ENCODE results near the gene NACA2. TPM values are rescaled to one million over a fixed set of nuclear protein-coding genes. Genes with fewer than 3 reads are reported as not detected.
"Not testable (repeated sequence)": the region's sequence is repeated elsewhere in the genome, so short reads cannot be mapped to it uniquely, and the experiment has no call there.

Gene NACA2
- total and polyA plus RNA-seq, 5 experiments from 2014 or later: not detected

GRCh38 chr17:61569525-61569924, 21.5 kb downstream of the NACA2 start:
- H3K27ac Mint-ChIP-seq, DNase-seq, ATAC-seq, POLR2A ChIA-PET, H3K4me1 Mint-ChIP-seq, H3K4me3 Mint-ChIP-seq: not testable (repeated sequence)
- peaks cover 0 to 14% (median 0%) of the 10 kb centered on the region in 3 donors for H3K36me3 Mint-ChIP-seq
- peaks cover 0 to 30% (median 4%) of the 10 kb centered on the region in 9 donors for H3K9me3 Mint-ChIP-seq
- H3K27me3 Mint-ChIP-seq: peaks cover 0 to 18% (median 3%) of the 10 kb centered on the region in 5 donors

DNA sequence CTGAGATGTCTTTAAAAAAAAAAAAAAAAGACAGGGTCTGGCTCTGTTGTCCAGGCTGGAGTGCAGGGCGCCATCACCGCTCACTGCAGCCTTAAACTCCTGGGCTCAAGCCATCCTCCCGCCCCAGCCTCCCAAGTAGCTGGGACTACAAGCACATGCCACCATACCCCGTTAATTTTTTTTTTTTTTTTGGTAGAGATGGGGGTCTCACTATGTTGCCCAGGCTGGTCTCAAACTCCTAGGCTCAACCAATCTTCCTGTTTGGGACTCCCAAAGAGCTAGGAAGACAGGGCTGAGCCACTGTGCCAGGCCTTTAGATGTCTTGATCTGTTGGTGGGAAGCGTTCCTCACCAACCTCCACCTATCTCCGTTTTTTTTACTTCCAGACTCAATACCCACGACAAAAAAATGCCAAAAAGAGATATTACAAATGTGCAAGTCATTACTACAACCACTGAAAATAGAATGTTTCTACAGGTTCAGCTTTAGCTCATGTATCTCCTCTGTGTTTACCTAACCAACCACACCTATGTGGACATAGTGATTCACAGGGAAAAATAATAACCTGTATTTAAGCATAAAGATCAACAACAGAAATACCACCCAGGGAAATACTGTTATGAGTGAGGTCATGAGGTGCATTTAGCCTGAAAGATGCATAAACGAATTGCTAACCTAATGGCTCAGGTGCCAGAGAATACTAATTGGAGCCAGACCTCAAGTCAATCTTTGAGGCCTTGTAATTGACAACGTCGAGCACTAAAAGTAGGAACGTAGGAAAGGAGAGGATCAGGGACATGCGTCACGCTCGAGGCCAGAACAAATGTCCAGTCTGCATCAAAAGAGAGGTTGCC, 22.6 kb downstream of the NACA2 start:
- no peak for ATAC-seq
- Mint-ChIP-seq H3K27me3 (peaks cover 0 to 15% (median 3%) of the 10 kb centered on the region in 5 donors), H3K36me3 (peaks cover 0 to 14% (median 0%) of the 10 kb centered on the region in 3 donors), H3K4me3 (no peak overlapping the region), H3K9me3 (peaks cover 0 to 30% (median 4%) of the 10 kb centered on the region in 9 donors), H3K27ac (no peak overlapping the region), H3K4me1 (peaks cover 0 to 2% (median 0%) of the 10 kb centered on the region in 4 donors)
- POLR2A ChIA-PET: no interaction called here
- no peak for DNase-seq

DNA sequence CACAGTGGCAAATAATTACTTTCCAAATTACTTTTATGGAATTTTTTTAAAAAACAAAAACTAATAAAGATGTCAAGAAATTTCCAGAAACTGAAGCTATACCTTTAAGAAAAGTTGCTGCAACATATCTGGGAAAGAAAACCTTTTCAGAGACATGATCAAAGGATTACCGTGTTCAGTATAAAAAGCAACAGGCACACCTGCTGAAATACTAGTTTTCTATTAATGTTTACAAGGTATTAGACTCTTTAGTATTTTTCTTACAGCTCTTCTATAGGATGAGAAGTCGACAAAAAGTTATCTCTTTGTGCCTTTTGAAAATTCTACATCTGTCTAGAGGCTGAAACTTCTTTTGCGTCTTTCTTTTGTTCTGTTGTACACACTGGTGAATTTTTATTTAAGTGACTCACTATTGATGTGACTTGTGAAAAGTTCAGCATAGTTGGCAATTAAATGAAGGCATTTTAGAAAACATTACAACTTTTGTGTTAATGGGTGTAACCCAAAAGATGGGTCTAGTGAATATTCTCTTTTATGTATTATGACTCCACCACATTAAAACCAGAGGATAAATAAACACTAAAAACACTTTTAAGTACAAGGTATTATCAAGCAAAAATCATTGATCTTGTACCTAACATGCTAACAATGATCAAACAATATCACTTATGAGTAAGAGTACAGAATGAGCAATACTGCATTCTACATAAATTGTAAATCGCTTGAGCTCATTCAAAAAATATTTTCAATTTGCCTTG, 23.8 kb downstream of the NACA2 start:
- POLR2A ChIA-PET: no interaction called here
- Mint-ChIP-seq H3K9me3 (peaks cover 0 to 30% (median 4%) of the 10 kb centered on the region in 9 donors), H3K4me3 (no peak overlapping the region), H3K4me1 (peaks cover 0 to 2% (median 0%) of the 10 kb centered on the region in 4 donors), H3K27me3 (peaks cover 0 to 14% (median 3%) of the 10 kb centered on the region in 5 donors), H3K27ac (no peak overlapping the region), H3K36me3 (peaks cover 0 to 14% (median 0%) of the 10 kb centered on the region in 3 donors)
- DNase-seq: no peak
- ATAC-seq: no peak

GRCh38 chr17:61566448-61566847, 24.6 kb downstream of the NACA2 start:
- DNase-seq, POLR2A ChIA-PET, H3K4me1 Mint-ChIP-seq, H3K36me3 Mint-ChIP-seq, ATAC-seq, H3K27ac Mint-ChIP-seq, H3K27me3 Mint-ChIP-seq, H3K4me3 Mint-ChIP-seq: not testable (repeated sequence)
- H3K9me3 Mint-ChIP-seq: peaks cover 0 to 25% (median 3%) of the 10 kb centered on the region in 9 donors

- H3K4me1 Mint-ChIP-seq, POLR2A ChIA-PET, H3K4me3 Mint-ChIP-seq, DNase-seq, H3K27me3 Mint-ChIP-seq, ATAC-seq, H3K27ac Mint-ChIP-seq, H3K36me3 Mint-ChIP-seq: not testable (repeated sequence)
- H3K9me3 Mint-ChIP-seq: peaks cover 0 to 19% (median 1%) of the 10 kb centered on the region in 9 donors
Measured at GRCh38 chr17:61565850-61566249, 25.2 kb downstream of the NACA2 start.

GRCh38 chr17:61565213-61565612, 25.8 kb downstream of the NACA2 start:
- Mint-ChIP-seq H3K9me3 (peaks cover 0 to 13% (median 0%) of the 10 kb centered on the region in 9 donors), H3K4me1 (peaks cover 0 to 2% (median 0%) of the 10 kb centered on the region in 4 donors), H3K36me3 (peaks cover 0 to 5% (median 0%) of the 10 kb centered on the region in 3 donors), H3K27ac (no peak overlapping the region), H3K27me3 (peaks cover 4 to 11% (median 5%) of the 10 kb centered on the region in 5 donors), H3K4me3 (no peak overlapping the region)
- ATAC-seq (no peak), DNase-seq (no peak)
- POLR2A ChIA-PET: no interaction called here

- Mint-ChIP-seq H3K36me3 (peaks cover 0 to 5% (median 0%) of the 10 kb centered on the region in 3 donors), H3K4me3 (no peak overlapping the region), H3K27ac (no peak overlapping the region), H3K9me3 (no peaks in the 10 kb centered on the region), H3K4me1 (peaks cover 0 to 2% (median 0%) of the 10 kb centered on the region in 4 donors), H3K27me3 (peaks cover 8 to 27% (median 23%) of the 10 kb centered on the region in 5 donors)
- POLR2A ChIA-PET: no interaction called here
- DNase-seq (no peak), ATAC-seq (no peak)
Measured at GRCh38 chr17:61562287-61562686, 28.7 kb downstream of the NACA2 start.

DNA sequence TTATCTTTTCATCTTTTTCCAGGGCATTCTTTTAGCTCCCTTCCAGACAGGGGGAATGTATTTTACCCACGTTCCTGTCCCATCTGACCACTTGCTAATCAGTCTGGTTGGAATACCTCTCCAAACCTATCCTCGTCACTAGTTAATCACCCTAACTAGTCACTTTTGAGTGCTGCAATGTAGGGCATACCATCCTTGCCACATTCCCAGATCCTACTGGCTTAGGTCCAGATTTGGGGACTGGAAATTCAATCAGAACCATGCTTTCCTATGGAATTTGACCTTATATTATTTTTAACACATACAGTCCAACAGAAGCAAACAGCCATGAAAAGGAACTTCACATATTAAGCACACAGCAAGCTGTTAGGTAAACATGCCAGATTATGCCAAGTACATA, 29.7 kb downstream of the NACA2 start:
- H3K4me3 Mint-ChIP-seq: no peak overlapping the region
- peaks cover 0 to 2% (median 0%) of the 10 kb centered on the region in 4 donors for H3K4me1 Mint-ChIP-seq
- POLR2A ChIA-PET: no interaction called here
- no peaks in the 10 kb centered on the region for H3K9me3 Mint-ChIP-seq
- no peak for DNase-seq
- ATAC-seq: no peak
- no peak overlapping the region for H3K27ac Mint-ChIP-seq
- peaks cover 8 to 29% (median 27%) of the 10 kb centered on the region in 5 donors for H3K27me3 Mint-ChIP-seq
- H3K36me3 Mint-ChIP-seq: peaks cover 0 to 5% (median 0%) of the 10 kb centered on the region in 3 donors

DNA sequence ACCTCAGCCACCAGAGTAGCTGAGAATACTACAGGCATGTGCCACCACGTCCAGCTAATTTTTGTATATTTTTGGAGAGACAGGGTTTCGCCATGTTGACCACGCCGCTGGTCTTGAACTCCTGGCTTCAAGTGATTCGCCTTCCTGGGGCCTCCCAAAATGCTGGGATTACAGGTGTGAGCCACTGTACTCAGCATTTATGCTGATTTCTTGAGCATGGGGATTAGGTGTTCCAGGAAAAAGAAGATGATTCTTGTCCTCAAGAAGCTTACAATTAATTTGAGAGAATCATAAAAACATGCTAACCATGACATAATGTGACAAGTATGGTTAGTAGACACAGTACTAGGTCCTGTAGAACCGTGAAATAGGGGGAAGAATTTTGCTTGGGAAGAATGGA, 30.9 kb downstream of the NACA2 start:
- no peak for ATAC-seq
- H3K36me3 Mint-ChIP-seq: peaks cover 0 to 5% (median 0%) of the 10 kb centered on the region in 3 donors
- no peak overlapping the region for H3K4me3 Mint-ChIP-seq
- H3K27me3 Mint-ChIP-seq: peaks cover 7 to 35% (median 27%) of the 10 kb centered on the region in 5 donors
- H3K9me3 Mint-ChIP-seq: no peaks in the 10 kb centered on the region
- no peaks in the 10 kb centered on the region for H3K4me1 Mint-ChIP-seq
- no peak for DNase-seq
- POLR2A ChIA-PET: no interaction called here
- no peak overlapping the region for H3K27ac Mint-ChIP-seq

DNA sequence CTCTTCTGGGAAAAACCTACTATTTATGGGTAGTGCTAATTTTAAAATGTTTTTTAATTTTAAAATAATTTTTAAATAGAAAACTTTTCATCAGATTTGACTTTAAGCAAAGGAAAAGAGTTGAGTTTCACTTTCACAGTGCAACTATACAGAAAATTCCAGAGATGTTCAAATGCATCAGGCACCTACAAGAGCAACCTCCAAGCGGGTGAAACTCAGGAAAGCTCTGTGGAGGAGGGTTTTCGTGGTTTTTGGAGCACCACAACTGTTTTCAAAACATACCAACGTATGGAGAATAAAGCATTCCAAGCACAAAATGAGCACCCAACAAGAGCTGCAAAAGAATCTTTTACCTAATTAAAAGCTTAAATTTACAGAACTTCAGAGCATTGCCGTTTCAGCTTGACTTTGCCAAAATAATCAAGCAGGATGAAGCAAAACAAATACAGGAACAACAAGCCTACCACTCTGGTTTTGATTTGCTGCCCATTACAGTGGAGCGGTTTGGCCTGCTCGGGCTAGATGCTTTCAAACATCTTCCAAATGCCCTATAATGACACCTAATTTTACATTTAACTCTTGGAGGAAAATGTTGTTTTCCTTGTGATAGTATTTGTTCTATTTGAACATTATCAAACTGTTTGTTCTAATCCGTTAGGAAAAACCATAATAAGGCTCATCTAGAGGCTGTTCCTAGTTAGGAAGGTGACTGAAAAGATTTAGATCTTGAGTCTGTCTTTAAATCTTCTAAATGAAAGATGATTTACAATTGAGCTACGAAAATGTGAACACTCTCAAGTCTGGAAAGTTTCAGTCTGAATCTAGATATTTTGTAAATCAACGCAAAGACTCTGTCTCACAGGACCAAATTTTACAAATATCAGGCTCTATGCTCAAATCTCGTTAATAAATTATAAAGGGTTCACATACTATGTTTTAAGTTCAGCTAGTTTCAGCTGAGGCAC, 34.5 kb downstream of the NACA2 start:
- H3K4me1 Mint-ChIP-seq: peaks cover 0 to 2% (median 0%) of the 10 kb centered on the region in 4 donors
- no peak for ATAC-seq
- H3K27ac Mint-ChIP-seq: no peak overlapping the region
- no peak for DNase-seq
- peaks cover 0 to 5% (median 0%) of the 10 kb centered on the region in 3 donors for H3K36me3 Mint-ChIP-seq
- no peak overlapping the region for H3K4me3 Mint-ChIP-seq
- POLR2A ChIA-PET: no interaction called here
- H3K27me3 Mint-ChIP-seq: peaks cover 15 to 59% (median 49%) of the 10 kb centered on the region in 5 donors
- no peaks in the 10 kb centered on the region for H3K9me3 Mint-ChIP-seq

GRCh38 chr17:61555127-61555566, 35.9 kb downstream of the NACA2 start:
- no peaks in the 10 kb centered on the region for H3K9me3 Mint-ChIP-seq
- H3K27ac Mint-ChIP-seq: no peak overlapping the region
- DNase-seq (no peak), ATAC-seq (no peak)
- no peak overlapping the region for H3K4me3 Mint-ChIP-seq
- peaks cover 17 to 66% (median 59%) of the 10 kb centered on the region in 5 donors for H3K27me3 Mint-ChIP-seq
- peaks cover 0 to 5% (median 0%) of the 10 kb centered on the region in 3 donors for H3K36me3 Mint-ChIP-seq
- H3K4me1 Mint-ChIP-seq: peaks cover 0 to 2% (median 0%) of the 10 kb centered on the region in 4 donors
- POLR2A ChIA-PET: no interaction called here

GRCh38 chr17:61554209-61554608, 36.8 kb downstream of the NACA2 start:
- peaks cover 20 to 65% (median 63%) of the 10 kb centered on the region in 5 donors for H3K27me3 Mint-ChIP-seq
- H3K4me1 Mint-ChIP-seq: peaks cover 0 to 2% (median 0%) of the 10 kb centered on the region in 4 donors
- no peak overlapping the region for H3K27ac Mint-ChIP-seq
- POLR2A ChIA-PET: no interaction called here
- H3K4me3 Mint-ChIP-seq: no peak overlapping the region
- DNase-seq (no peak), ATAC-seq (no peak)
- peaks cover 0 to 5% (median 0%) of the 10 kb centered on the region in 3 donors for H3K36me3 Mint-ChIP-seq
- no peaks in the 10 kb centered on the region for H3K9me3 Mint-ChIP-seq
